ENCODE data around the gene RAB11FIP3. TPM values are rescaled to one million over a fixed set of nuclear protein-coding genes. Genes with fewer than 3 reads are reported as not detected.
A peak's percentile ranks its signal among the peaks of the same experiment; 100 is the strongest.

The RAB11FIP3 gene
- total RNA-seq, 1 experiment from 2014 or later, result 12.8 TPM

Small RNA genes within 50 kb of the gene (microRNA-seq; reads per million reads assigned to microRNA genes)
- gene MIR3176 (ENCODE audit: borderline number of aligned reads), result 39.9 reads per million, percentile 51 among the genes with 10 or more reads in this experiment
- gene MIR5587 (ENCODE audit: borderline number of aligned reads), result not detected

Other genes starting within 250 kb of the RAB11FIP3 start
- 4.9 TPM for gene HBA1, start 249.0 kb upstream of the RAB11FIP3 start, total RNA-seq (2021; ENCODE audit: unreplicated experiment)
- gene HBQ1, start 245.2 kb upstream of the RAB11FIP3 start, total RNA-seq (2021; ENCODE audit: unreplicated experiment), result not detected
- gene LUC7L, start 196.2 kb upstream of the RAB11FIP3 start, total RNA-seq (2021; ENCODE audit: unreplicated experiment), result 50.5 TPM
- 36.4 TPM for gene FAM234A, start 190.8 kb upstream of the RAB11FIP3 start, total RNA-seq (2021; ENCODE audit: unreplicated experiment)
- not detected for gene RGS11, start 149.7 kb upstream of the RAB11FIP3 start, total RNA-seq (2021; ENCODE audit: unreplicated experiment)
- gene ARHGDIG, start 145.1 kb upstream of the RAB11FIP3 start, total RNA-seq (2021; ENCODE audit: unreplicated experiment), result not detected
- 0.93 TPM for gene PDIA2, start 142.5 kb upstream of the RAB11FIP3 start, total RNA-seq (2021; ENCODE audit: unreplicated experiment)
- gene AXIN1, start 72.9 kb upstream of the RAB11FIP3 start, total RNA-seq (2021; ENCODE audit: unreplicated experiment), result 20.2 TPM
- 61.4 TPM for gene MRPL28, start 55.1 kb upstream of the RAB11FIP3 start, total RNA-seq (2021; ENCODE audit: unreplicated experiment)
- gene PGAP6, start 43.7 kb upstream of the RAB11FIP3 start, total RNA-seq (2021; ENCODE audit: unreplicated experiment), result 35.4 TPM
- 68.2 TPM for gene NME4, start 28.4 kb upstream of the RAB11FIP3 start, total RNA-seq (2021; ENCODE audit: unreplicated experiment)
- 17.1 TPM for gene DECR2, start 23.8 kb upstream of the RAB11FIP3 start, total RNA-seq (2021; ENCODE audit: unreplicated experiment)
- 39.0 TPM for gene CAPN15, start 102.1 kb downstream of the RAB11FIP3 start, total RNA-seq (2021; ENCODE audit: unreplicated experiment)
- not detected for gene PRR35, start 134.7 kb downstream of the RAB11FIP3 start, total RNA-seq (2021; ENCODE audit: unreplicated experiment)
- gene NHLRC4, start 141.4 kb downstream of the RAB11FIP3 start, total RNA-seq (2021; ENCODE audit: unreplicated experiment), result 0.22 TPM
- 21.0 TPM for gene PIGQ, start 144.3 kb downstream of the RAB11FIP3 start, total RNA-seq (2021; ENCODE audit: unreplicated experiment)
- gene RAB40C, start 164.4 kb downstream of the RAB11FIP3 start, total RNA-seq (2021; ENCODE audit: unreplicated experiment), result 14.1 TPM
- 0.47 TPM for gene WFIKKN1, start 205.3 kb downstream of the RAB11FIP3 start, total RNA-seq (2021; ENCODE audit: unreplicated experiment)
- 85.7 TPM for gene METTL26, start 210.7 kb downstream of the RAB11FIP3 start, total RNA-seq (2021; ENCODE audit: unreplicated experiment)
- gene MCRIP2, start 216.2 kb downstream of the RAB11FIP3 start, total RNA-seq (2021; ENCODE audit: unreplicated experiment), result 34.9 TPM
- 73.7 TPM for gene WDR90, start 223.7 kb downstream of the RAB11FIP3 start, total RNA-seq (2021; ENCODE audit: unreplicated experiment)
- 98.5 TPM for gene RHOT2, start 242.5 kb downstream of the RAB11FIP3 start, total RNA-seq (2021; ENCODE audit: unreplicated experiment)